ENCODE measurements around the gene GC.
"Not testable (repeated sequence)": the region's sequence is repeated elsewhere in the genome, so short reads cannot be mapped to it uniquely, and the experiment has no call there.

GC gene, protein sequence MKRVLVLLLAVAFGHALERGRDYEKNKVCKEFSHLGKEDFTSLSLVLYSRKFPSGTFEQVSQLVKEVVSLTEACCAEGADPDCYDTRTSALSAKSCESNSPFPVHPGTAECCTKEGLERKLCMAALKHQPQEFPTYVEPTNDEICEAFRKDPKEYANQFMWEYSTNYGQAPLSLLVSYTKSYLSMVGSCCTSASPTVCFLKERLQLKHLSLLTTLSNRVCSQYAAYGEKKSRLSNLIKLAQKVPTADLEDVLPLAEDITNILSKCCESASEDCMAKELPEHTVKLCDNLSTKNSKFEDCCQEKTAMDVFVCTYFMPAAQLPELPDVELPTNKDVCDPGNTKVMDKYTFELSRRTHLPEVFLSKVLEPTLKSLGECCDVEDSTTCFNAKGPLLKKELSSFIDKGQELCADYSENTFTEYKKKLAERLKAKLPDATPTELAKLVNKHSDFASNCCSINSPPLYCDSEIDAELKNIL

GRCh38 chr4:71783972-71784371, at the start of gene GC:
Gene GC, minus strand, starts transcription at chr4:71784079. Its CDS starts 61 bp downstream, at chr4:71784018.
- DNase-seq = no peak

GRCh38 chr4:71833232-71833900, 49.5 kb upstream of the GC start:
- DNase-seq = no peak

DNA sequence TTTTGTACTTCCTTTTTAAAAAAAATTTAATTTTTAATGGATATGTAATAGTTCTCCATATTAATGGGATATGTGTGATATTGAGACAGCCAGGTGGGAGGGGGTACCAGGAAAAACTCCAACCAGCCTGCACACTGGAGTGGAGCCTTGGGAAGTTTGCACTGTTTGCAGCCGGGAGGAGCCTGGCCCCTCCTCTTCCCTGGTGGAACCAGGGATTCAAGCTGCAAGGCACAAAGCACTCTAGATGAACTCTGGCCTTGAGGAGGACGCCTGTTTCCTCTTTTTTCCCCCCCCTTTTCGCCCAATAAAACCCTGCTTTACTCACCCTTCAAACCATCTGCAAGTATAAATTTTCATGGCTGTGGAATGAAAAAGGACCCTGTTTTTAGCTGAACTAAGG, 48.2 kb upstream of the GC start:
- no peak for DNase-seq

DNA sequence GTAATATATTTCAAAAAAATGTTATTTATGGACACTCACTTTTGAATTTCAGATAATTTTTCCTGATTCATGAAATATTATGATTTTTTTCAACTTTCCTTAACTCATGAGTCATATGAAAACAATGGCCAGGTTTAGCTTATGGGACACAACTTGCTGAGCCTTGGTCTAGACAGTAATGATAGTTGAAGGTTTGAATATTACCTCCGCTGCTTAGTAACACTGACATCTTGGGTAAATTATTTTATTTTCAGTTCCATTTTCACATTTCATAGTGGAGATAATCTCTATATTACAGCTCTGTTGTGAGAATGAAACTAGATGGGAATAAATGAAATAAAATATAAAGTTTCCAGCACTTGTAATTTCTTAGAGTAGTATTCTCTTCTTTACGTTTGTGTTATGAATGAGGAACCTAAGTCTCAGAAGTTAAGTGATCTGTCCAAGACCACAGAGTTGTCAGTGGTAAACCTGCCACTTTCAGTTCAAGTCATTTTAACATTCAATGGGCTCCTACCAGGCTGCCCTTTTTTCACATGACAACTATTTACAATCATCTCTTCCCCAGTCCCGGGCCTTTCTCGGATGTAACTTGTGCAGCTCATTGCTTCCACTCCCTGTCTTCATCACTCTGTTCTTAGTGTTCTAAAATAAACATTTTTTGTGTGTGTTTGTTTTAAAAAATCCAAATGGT, 46.8 kb upstream of the GC start:
- DNase-seq = no peak

- no peak for DNase-seq
Observed at GRCh38 chr4:71828470-71828869, 44.6 kb upstream of the GC start.

DNA sequence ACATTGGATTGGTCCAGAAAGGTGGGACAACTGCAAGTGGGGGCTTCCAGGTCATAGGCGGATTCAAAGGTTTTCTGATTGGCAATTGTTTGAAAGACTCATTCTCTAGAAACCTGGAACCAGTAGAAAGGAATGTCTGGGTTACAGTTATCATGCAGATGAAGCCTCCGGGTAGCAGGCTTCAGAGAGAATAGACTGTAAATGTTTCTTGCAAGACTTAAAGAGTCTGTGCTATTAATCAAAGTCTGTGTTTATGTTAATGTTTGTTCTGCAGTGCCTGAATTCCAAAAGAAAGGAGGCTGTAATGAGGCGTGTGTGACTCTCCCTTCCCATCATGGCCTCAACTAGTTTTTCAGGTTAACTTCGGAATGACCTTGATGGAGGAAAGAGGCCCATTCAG, 43.9 kb upstream of the GC start:
- DNase-seq = no peak

GRCh38 chr4:71816676-71817303, 32.9 kb upstream of the GC start:
- no peak for DNase-seq

- DNase-seq = no peak
Observed at GRCh38 chr4:71814433-71814832, 30.6 kb upstream of the GC start.

DNA sequence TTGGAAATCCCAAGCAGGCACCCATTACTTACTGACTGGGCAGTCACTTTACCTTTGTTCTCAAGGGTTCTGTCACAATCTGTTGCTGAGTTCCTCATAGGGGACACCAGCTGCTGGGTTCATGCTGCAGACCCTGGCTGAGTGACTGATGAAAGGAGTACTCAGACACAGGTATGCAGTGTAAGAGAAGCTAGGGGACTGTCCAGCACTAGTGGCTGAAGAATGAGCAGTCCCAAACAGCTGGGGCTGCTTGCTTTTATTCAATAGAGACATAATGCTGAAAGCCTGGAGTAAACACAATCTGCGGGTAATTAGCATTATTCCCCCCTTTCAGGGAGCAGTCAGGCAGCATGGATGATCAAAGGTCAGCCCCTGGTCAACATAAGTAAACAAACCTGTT, 25.9 kb upstream of the GC start:
- not testable (repeated sequence) for DNase-seq

DNA sequence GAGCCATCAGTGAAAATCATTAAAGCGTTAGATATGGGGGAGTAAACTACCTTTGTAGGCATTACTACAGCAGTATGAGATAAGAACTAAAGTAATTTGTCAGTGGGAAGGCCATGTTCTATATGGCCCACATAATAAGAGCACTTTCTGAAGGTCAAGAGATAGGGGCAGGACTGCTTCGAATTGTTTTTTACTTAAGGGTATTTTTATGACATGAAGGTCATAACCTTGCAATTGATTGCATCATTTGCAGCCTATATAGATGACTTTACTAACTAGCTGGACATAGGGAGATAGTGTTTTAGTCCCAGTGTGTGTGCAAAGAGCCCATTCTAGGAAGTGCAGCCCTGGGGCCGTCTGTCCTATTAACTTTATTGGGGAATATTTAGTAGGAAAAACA, 23.6 kb upstream of the GC start:
- DNase-seq = no peak

DNA sequence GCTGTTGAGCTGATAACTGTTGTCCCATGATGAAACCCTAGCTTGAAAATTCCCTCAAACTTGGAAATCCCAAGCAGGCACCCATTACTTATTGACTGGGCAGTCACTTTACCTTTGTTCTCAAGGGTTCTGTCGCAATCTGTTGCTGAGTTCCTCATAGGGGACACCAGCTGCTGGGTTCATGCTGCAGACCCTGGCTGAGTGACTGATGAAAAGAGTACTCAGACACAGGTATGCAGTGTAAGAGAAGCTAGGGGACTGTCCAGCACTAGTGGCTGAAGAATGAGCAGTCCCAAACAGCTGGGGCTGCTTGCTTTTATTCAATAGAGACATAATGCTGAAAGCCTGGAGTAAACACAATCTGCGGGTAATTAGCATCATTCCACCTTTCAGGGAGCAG, 21.4 kb upstream of the GC start:
- DNase-seq = not testable (repeated sequence)

DNA sequence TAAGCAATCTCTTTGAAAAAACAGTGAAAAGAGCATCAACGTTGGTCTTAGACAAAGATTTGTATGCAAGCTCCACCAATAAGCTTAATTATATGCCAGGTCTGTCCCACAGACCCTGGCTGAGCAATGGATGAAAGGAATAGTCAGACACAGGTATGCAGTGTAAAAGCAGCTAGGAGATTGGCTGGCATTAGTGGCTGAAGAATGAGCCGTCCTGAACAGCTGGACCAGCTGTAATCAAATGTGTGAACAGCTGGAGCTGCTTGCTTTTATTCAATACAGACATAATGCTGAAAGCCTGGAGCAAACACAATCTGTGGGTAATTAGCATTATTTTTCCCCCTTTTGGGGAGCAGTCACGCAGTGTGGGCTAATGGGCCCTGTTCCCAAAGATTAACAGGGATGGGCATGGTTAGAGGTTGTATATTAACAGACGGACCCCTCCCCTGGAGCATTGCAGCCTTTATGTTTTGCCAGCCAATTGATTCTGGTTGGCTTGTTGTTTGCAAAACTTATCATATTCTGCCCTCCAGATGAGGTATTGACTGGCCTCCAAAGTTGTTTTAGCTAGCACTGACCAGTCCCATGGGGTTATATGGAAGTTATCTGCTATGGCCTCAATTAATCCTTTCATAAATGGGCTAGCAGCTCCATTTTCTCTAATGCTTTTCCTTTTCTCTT, 20.3 kb upstream of the GC start:
- not testable (repeated sequence) for DNase-seq

DNA sequence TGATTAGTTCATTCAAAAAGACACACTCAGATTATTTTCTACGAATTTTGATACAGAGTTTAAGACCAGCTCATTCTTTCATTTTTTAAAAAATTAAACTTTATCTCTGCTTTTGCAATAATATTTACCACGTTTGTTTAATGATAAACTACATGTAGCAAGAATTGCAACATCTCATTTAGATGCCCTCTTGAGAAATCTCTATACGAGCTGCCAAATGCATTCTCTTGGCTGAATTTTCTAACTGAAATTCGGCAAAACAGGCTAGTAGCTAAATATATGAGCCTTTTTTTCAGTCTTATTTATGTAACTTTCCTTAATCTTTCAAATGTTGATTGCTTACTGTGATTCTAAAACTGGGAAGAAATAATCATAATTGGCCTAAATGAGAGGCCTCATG, 2.1 kb upstream of the GC start:
- DNase-seq = no peak

- DNase-seq = no peak
Observed at GRCh38 chr4:71784569-71785197, 804 bp upstream of the GC start.

DNA sequence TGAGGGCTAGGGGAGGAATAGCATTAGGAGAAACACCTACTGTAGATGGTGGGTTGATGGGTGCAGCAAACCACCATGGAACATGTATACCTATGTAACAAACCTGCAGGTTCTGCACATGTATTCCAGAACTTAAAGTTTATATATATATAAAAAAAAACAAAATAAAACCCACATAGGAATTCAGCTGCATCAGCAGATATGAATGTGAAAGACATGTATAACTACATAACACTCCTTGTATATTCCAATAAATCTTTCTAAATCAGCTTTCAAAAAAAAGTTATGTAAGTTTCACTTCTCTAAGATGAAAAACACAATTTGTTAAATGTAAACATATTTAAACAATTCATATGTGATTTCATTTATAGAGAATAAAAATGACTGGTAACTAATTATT, 6.0 kb downstream of the GC start:
- no peak for DNase-seq

GRCh38 chr4:71775449-71775848, 8.4 kb downstream of the GC start:
- DNase-seq = no peak

DNA sequence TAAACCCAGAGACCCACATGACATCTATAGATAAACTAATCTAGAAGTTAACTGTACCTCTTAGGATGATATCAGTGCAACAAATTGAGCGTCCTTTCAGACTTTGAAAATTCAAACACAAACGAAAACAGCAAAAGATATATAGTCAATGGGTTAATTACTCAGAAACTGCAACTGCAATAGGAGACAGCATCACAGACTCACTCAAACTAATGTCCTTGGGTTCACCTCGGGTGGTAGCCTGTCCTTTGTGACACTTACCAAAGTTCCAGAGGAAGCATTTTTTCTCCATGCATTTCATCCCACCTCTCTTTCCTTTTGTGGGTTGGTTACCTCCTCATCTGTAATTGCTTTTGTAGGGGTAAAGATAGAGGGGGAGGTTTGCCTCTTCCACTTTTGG, 9.7 kb downstream of the GC start:
- no peak for DNase-seq

DNA sequence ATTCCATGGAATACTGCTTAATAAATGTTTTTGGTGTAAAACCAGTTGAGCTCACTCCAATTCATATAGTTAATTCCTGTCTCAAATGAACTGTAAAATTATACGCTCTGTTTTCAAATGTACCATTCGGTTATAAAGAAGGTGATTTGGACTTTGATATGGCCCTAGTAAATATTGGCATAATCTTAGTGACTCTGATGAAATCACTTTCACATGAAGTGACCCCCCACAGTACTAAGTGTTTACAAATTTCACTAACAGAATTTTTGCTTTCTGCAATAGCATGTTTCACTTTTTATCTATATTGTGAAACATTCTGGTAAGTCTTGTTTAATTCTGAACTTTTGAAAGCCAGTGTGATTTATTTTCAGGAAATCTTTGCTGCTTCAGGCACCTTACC, 10.9 kb downstream of the GC start:
- DNase-seq = no peak

DNA sequence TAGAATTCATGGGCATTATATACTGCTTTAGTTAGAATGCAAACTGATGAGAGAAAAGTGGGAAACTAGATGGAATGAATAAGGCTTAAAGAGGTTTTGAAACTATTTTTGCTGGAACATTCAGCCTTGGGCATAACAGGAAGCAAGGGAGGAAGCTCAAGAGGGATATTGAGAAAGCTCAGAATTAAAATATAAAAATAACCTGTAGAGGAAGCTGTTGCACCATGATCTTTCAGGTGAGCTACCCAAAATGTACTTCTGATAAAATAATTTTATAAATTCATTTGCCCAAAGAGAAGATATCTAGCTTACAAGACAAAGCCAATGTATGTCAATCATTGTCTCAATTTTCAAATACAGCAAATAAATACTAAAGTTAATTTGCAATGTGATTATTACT, 11.3 kb downstream of the GC start:
- no peak for DNase-seq

DNA sequence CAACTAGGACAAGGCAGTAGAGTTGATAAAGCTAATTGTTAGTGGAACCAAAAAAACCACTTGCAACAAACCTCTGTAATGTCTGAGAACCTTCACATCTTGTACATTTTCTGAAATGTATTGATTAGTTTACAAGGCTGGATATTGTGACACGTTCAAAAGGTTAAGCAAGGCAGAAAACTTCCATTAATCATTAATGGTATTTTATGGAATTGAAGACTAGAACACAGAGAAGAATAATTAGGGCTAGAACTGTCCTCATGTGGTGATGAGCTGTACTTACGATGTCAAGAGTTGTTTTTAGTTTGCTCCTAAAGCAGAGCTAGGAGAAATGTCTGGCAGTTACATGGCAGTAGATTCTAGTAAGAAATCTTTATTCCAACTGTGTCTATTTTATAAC, 12.3 kb downstream of the GC start:
- no peak for DNase-seq

DNA sequence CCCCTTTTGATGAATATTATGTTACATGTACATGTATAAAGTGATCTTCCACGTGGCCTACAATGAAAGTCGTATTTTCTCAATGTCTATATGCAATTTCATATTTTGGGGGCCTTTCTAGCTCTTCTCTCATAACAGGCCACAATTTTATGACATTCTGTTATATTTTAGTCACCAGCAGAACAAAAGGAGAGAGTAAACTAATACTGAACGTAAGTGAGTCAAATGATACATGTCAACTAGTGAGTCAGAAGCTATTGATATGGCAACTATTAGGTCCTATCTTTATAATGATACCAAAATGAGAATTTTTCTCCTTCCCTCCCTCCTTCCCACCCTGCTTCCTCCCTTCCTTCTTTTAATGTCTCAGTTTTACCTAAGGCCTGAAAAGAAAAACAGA, 14.4 kb downstream of the GC start:
- no peak for DNase-seq

DNA sequence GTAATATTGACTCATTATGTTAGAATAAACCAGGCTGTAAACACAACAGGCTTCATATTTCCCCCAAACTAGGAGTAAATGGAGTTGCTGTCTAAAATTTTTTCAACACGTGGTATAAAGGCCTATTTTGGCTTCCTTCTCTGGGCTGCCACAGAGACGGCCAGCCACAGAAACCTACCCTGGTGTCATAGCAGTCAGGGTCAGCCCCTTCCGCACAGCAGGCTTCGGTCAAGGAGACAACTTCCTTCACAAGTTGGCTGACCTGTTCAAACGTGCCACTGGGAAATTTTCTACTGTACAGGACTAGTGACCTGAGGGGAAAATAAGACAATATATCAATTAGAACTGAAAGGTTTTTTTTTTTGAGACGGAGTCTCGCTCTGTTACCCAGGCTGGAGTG, 15.8 kb downstream of the GC start:
- DNase-seq = no peak

Data from activated CD8-positive, alpha-beta memory T cell treated with anti-CD3 and anti-CD28 coated beads, Interleukin-2, amount 50 U/mL, for 4 hours (primary cell).